Raji (cell line): ENCODE data around the gene PHLPP2.

Experiments used
- POLR2A ChIP-seq: IDR thresholded peaks from 2 replicates; pipeline ENCODE4 v1.6.1; 2011; ENCODE audit warnings: low read depth, low read length, control low read depth; ENCODE audit not compliant: insufficient read depth

PHLPP2 gene

DNA sequence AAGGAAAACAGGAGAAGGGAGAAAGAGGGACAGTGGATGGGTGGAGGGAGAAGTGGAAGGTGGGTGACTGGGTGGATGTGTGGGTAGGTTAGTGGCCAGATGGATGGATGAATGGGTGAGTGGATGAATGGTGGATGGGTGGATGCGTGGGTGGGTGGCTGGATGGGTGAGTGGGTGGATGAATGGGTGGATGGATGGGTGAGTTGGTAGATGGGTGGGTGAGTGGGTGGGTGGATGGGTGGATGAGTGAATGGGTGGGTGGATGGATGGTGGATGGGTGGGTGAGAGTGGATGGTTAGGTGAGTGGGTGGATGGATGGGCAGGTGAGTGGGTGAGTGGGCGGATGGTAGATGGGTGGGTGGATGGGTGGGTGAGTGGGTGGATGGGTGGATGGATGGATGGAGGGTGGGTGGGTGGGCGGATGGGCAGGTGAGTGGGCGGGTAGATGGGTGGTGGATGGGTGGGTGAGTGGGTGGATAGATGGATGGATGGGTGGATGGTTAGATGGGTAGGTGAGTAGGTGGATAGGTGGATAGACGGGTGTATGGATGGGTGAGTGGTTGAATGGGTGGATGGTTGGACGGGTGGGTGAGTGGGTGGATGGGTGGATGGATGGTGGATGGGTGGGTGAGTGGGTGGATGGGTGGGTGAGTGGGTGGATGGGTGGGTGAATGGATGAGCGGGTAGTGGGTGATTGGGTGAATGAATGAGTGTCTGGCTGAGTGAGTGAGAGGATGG lies 99.2 kb downstream of the PHLPP2 start:
- no peak for TF ChIP-seq POLR2A

DNA sequence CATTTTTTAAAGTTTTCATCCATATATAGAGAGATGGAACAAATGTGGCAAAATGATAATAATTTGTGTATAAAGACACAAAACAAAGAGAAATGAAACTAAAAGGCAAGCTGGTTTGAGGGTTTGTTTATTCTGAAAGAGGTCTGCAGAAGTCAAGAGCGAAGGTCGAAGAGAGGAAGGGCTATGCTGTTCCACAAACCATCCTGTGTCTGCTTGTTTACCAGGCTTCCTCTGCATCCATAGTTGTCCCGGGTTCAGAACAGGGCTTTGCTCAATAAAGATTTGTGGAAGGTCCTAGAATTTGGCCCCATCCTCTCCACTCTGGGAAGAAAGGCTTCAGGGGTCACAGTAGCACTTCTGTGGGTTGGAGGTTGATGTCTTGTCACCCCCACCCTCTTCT lies 100.9 kb downstream of the PHLPP2 start:
- TF ChIP-seq POLR2A = no peak

DNA sequence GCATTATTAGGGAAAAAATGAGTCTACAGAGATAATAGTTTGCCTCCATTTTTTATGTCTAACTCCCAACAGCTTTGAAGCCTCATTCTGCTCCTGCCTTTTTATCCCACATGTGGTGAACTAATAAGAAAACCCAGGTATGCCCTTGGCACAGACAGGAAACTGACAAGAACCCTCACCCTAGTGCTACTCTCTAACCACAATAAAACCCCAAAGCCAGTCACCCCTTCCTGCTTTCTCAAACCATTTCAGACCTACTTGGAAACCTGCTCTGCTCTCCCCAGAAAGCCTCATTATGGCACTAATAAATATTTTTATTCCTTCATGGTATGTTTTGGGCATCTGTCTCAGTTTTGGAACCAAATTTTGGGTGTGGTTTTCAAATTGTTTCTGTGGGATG lies 102.4 kb downstream of the PHLPP2 start:
- TF ChIP-seq POLR2A = no peak

DNA sequence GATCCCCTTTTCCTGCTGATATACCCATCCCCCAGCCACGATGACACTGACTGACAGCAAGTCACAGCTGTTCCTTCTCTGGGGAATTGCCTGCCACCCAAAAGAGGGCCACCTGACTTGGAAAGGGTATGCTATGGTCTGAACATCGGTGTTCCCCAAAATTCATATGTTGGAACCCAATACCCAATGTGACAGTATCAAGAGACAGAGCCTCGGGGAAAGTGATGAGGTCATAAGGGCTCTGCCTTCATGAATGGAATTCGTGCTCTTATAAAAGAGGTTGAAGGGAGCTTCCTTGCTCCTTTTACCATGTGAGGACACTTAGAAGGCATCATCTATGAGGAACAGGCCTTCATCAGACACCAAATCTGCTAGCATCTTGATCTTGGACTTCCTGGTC lies 106.1 kb downstream of the PHLPP2 start:
- no peak for TF ChIP-seq POLR2A

DNA sequence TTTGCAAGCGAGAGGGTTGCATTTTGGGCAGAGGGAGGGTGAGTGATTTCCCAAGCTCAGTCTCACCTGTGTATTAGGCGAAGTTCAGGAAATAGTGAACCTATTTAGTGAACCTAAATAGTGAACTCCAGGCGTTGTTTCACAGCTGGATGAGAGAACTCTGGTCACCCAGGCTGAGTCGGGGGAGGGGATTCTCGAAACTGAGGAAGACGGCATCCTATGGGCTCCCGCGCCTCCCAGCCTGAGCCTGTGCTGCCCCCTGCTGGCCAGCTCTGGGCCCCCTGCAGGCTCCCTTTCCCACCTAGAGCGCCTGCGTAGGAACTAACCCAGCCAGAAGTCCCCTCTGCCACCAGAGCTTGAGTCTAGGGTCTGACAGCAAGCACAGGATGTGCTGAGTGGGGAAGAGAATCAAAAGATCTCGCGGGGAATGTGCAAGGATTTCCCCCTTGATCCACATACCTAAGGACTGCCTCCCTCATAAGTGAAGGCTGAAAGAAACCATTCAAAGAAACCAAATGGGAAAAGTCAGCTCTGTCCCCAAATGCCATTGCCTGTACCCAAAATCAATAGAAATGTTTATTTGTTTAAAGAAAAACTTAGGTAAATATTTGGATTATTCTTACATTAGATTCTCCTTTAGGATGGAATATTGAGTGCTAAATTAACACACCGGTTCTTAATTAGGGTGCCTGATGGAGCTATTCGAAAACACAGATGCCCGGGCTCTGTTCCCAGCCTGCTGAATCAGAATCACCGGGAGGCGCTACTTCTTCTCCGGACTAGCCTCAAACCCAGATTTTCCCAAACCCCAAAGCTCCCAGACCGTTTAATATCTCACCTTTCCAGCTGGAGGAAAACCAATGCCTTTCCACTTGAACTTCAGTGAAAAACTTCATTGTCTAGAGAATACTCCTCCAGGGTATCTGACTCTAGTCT lies 113.3 kb downstream of the PHLPP2 start:
- TF ChIP-seq POLR2A = no peak

DNA sequence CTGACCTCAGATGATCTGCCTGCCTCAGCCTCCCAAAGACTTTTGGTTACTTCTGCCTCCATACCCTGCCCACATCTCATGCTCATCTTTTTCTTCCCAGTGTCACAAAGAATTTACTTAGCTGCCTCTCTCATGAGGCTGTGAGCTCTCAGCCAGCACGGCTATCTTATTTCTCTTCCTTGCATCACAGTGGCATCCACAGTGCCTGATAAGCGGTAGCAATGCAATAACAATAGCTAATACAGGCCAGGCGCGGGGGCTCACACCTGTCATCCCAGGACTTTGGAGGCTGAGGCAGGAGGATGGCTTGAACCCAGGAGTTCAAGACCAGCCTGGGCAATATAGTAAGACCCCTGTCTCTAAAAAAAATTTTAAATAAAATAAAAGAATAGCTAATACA lies 114.1 kb downstream of the PHLPP2 start:
- no peak for TF ChIP-seq POLR2A

DNA sequence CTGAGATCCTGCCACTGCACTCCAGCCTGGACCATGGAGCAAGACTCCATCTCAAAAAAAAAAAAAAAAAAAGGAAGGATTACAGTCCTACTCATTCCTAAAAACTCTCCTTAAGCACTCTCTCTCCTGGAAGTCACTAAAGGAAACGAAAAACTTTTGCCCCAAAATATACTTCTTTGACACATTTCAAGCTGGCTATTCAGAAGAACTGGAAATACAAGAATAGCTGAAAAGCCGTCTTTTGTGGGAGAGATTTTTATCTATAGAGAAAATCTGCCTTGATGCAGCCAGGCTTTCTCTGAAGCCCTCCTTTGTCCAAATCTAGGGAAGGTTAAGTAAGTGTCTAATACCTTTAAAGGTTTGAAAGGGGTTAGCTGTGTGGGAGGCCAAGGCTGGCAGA lies 115.4 kb downstream of the PHLPP2 start:
- no peak for TF ChIP-seq POLR2A

DNA sequence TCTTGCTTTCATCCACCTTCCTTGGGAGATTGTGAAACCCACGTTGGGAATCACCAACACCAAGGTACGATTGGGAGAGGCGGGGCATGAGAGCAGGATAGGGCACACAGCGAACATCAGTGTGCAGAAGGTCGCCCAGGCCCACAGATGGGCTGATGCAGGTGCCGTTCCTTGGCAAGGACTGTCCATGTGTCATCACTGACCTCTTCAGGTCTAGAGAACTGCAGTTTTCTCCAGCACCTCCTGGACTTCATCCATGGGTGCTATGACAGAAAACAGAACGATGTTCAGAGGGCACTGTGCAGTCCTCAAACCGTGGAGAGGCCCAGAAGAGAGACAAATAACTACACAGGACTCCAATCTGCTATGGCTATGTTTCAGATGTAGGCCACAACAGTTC lies 123.7 kb downstream of the PHLPP2 start:
- no peak for TF ChIP-seq POLR2A
